Iris pigment epithelial cell (primary cell): ENCODE results near the gene ADGRA1.
A peak's percentile ranks its signal among the peaks of the same experiment; 100 is the strongest.
"Not testable (repeated sequence)": the region's sequence is repeated elsewhere in the genome, so short reads cannot be mapped to it uniquely, and the experiment has no call there.

ENCODE experiments used
- DNase-seq: peaks from one replicate; pipeline ENCODE4 v3.0.0-alpha.2; 2011; ENCODE audit warnings: low read depth

The ADGRA1 gene

GRCh38 chr10:133087679-133088178, at the start of gene ADGRA1:
ADGRA1 (plus strand) TSS chr10:133087924; CDS start chr10:133088910, 986 bp downstream.
- DNase-seq = no peak

- no peak for DNase-seq
Measured at GRCh38 chr10:133038036-133038823, 49.5 kb upstream of the ADGRA1 start.

DNA sequence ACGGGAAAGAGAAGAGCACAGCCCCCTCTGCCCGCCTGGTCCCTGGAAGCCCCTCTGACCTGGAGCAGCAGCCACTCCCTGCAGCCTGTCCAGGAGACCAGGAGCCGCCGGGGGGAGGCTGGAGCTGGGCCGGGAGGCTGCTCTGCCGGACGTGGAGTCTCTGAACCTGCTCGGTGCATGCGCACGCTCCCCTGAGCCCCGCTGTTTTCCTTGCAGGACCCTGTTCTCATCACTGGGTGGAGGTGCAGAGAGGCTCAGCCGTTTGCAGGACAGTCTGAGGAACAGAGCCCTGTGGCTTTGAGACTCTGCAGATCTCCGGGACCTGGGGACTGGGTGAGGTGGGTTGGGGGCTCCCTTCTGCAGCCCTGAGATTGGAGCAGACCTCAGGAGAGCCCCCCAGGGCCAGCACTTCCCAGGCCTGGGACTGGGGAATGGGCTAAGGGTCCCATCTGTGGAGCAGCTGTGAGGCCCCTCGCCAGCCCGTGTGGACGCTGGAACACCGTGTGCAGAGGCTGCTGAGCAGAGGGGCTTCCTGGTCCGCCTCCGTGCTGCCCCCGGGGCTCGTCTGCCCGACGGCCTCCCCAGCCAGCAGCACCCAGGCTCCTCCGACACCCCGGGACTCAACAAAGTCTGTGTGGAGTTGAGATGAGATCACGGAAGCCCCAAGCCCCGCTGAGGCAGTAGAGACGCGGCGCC, 48.5 kb upstream of the ADGRA1 start:
- peak; percentile 1 for DNase-seq

- no peak for DNase-seq
Measured at GRCh38 chr10:133039803-133040165, 47.9 kb upstream of the ADGRA1 start.

GRCh38 chr10:133040198-133040597, 47.5 kb upstream of the ADGRA1 start:
- no peak for DNase-seq

DNA sequence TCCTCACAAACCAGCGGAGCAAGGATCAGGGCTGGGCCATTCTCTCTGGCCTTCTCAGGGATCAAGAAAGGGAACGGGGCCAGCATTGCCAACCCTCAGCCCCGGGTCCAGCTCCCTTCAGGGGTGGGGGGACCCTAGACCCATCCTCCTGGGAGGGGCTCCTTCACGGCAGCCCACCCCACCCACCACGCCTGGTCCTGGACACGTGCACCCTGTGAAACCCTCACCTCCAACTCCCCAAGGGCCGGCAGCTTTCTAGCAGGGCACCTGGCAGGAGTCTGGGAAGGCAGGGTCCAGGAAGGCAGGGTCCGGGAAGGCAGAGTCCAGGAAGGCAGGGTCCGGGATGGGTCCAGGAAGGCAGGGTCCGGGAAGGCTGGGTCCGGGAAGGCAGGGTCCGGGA, 46.6 kb upstream of the ADGRA1 start:
- DNase-seq = no peak

DNA sequence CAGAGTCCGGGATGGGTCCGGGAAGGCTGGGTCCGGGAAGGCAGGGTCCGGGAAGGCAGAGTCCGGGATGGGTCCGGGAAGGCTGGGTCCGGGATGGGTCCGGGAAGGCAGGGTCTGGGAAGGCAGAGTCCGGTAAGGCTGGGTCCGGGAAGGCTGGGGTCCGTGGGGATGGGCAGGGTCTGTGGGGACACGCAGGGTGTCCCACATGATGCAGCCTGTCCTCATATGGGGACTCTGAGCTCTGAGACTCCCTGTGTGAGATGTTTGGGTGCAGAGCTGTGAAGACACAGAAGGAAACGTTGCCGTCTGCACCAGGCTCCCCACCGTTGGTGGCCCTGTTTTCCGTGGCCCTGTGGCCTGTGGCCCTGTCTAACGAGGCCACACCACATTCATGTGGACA, 45.7 kb upstream of the ADGRA1 start:
- DNase-seq = no peak

DNA sequence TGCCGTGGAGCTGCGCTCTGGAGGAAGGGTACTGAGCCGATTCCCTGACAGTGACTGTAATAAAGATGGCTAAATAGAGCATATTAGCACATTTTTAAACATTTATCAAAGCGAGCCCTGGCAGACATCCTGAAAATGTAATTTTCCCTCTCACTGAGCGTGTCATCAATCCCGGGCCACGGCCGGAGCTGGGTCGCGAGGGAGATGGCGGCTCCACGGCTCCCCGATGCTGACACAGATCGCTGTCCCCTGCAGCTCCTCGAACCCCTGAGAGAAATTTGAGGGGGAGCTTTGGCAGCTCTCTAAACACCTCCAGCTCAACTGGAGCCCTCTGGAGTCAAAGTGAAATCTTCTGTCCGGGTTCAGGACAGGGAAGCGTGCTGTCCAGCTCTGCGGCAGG, 44.9 kb upstream of the ADGRA1 start:
- no peak for DNase-seq

DNA sequence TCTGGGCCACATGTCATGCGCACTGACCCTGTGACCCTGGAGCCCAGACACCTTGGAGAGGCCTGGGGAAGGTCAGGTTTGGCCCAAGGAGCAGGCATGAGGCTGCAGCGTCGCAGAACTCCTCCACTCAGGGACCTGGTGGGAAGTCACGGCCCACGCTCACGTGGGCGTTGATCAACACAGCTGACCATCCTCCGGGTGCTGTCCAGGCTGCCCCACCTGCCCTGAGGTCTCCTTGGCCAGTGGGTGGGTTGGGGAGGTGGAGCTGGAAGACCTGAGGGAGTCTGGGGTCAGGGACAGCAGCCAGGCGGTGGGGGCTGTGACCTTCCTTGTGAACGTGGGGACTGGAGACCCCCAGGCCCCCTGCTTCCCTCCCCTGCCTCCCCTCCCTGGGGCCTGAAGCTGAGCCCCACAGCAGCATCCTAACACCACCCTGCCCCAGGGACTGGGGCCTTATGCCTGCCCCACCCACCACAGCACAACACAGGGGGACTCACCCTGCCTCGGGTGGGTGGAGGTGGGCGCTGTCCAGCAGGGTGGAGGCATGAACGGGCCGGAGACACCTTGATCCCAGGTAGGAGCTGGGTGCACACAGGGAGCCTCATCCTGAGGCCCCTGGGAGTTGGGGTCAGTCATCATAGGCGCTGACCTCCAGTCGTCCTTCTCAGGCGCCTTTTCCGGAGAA, 44.0 kb upstream of the ADGRA1 start:
- no peak for DNase-seq

DNA sequence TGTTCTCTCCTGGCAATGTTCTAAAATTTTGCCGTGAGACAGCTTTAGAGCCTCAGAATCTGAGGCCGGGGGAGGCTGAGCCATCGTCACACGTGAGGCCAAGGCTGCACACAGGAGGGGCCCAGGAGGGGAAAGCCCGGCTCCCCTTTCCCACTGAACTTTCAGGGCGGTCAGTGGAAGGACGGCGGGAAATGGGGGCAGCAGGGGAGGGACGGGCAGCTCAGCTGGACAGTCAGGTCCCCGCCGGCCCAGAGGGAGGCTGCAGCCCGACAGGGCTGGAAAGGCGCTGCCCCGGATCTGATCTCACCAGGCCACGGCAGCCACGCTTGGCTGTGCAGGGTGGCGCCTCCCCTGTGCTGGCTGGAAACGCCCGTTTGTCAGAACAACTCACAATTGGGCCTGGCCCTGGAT, 43.3 kb upstream of the ADGRA1 start:
- DNase-seq = no peak

DNA sequence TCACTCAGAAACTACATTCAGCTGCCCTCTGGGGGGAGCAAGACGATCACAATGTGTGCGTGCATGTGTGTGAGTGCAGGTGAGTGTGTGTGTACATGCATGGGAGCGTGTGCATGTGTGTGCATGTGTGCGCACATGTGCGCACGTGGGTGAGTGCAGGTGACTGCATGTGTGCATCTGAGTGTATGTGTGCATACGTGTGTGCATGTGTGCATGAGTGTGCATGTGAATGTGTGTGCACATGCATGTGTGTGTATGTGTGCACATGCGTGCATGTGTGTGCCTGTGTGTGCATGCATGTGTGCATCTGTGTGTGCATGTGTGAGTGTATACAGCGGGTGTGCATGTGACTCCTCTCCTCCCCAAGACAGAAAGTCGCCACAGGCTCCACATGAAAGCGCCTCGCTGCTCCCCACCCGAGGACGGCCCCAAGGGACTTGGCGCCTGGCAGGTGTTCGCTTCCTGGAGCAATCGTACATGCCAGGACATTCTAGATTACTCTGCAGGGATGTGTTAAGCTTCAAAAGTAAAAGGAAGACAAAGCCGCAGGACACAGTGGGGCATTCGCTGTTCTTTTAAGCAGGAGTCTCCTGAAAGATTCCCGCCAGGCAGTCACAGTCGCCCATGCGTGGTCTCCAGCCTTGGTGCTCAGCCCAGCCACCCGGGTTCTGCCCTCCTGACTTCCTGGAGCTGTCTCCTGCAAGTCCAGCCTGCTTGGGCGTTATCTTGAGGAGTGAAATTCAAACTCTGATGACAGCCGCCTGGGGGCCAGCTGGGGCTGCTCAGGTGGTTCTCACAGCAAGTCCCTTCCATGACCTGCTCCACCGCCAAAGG, 42.0 kb upstream of the ADGRA1 start:
- no peak for DNase-seq

DNA sequence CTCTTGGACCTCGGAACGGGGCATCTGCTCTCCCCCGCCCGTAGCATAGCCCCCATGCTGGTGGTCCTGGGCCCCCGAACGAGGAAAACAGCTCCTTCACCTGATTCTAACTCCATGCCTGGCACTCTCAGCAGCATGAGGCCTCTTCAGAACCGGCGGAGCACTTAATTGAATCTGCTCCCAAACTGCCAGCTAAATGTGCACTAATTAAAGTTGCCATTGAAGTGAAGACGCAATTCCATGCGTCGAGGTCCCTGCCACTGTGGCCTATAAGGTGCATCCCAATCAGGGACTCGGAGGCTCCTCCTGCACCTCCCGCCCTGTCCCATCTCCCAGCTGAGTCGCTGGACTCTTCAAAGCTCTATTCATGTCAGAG, 41.3 kb upstream of the ADGRA1 start:
- no peak for DNase-seq

DNA sequence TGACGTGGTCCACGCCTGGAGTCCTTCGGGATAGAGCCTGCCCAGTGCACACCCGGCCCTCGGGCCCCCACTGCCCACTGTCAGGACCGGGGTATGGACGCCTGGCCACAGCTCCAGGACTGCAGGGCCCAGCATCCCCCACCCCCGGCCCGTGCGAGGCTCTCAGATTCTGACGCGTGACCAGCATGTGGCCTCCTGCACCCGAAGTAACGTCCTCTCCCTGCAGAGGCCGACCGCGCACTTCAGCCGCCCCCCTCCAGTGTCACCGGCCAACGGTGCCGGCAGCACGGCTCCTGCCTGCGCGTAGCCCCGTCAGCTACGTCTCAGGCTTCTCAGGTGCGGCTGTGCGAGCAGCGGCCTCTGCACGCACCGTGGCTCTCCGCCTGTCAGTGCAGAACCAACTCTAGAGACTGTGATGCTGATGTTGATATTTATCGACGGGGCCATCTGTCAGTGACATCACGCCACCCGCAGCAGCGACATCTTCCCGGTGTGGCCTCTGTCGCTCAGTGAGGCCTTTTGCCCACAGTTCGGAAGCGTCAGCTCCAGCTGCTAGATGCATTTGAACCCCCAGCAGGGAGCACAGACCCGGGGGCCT, 40.1 kb upstream of the ADGRA1 start:
- no peak for DNase-seq

GRCh38 chr10:133048266-133048665, 39.5 kb upstream of the ADGRA1 start:
- no peak for DNase-seq

DNA sequence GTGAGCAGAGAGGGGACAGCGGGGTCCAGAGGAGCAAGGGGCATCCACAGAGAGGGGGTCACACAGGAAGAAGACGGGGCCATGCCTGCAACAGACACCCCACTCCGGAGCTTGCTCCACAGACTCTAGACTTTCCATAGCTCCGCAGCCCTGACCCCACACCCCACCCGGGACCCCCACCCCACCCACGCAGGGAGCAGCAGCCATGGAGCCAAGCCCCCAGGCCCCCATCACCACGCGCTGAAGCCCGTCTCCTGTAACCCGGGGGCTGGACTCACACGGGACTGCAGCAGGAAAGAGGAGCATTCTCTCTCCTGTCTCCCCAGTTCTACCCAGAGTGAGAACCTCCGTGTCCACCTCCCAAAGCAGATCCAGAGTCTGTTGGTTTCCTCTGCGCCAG, 38.8 kb upstream of the ADGRA1 start:
- no peak for DNase-seq

GRCh38 chr10:133049639-133050038, 38.1 kb upstream of the ADGRA1 start:
- DNase-seq = no peak

- no peak for DNase-seq
Measured at GRCh38 chr10:133050371-133050770, 37.4 kb upstream of the ADGRA1 start.

- no peak for DNase-seq
Measured at GRCh38 chr10:133052076-133052475, 35.6 kb upstream of the ADGRA1 start.

- not testable (repeated sequence) for DNase-seq
Measured at GRCh38 chr10:133053527-133054133, 34.1 kb upstream of the ADGRA1 start.

DNA sequence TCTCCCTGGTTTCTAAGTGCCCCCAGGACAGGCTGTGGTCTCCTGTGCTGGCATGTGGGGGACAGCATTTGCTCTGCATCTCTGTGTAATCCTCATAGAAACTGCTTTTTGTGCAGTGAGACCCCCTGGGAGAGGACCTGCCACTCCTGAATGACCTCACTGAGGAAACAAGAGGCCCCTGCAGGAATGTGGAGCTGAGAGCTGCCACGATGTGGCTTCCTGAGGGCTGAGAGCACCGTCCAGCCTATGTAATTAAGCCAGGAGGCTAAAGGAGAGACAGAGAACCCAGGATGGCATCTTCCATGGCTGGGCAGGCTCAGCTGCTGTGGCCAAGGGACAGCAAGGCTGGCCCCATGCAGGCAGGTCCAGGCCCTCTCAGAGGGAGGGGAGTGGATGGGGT, 32.3 kb upstream of the ADGRA1 start:
- DNase-seq = no peak

GRCh38 chr10:133056001-133056400, 31.7 kb upstream of the ADGRA1 start:
- no peak for DNase-seq
